Measurements from ENCODE around the gene TTLL7. TPM values are rescaled to one million over a fixed set of nuclear protein-coding genes. Genes with fewer than 3 reads are reported as not detected.

TTLL7 gene
- total and polyA plus RNA-seq, 9 of the 15 experiments (the other 6 are each of a cell fraction or from before 2014, with no cell fraction given), result 0.63 to 2.6 (median 1.7) TPM

GRCh38 chr1:84019217-84019616, 20.3 kb upstream of the TTLL7 start (continued):
- TF ChIP-seq ZBTB40 (IDR thresholded peaks at IDR 0.05), result no peak
- no peak for TF ChIP-seq ZBTB40 (CRISPR knock-in tag; IDR thresholded peaks at IDR 0.05)
